HG02623 (cell line): Measurements from ENCODE around the gene CFAP141.
"Not testable (repeated sequence)": the region's sequence is repeated elsewhere in the genome, so short reads cannot be mapped to it uniquely, and the experiment has no call there.

ENCODE experiments used
- ATAC-seq: cut with Tn5 transposase; IDR thresholded peaks from one replicate; pipeline ENCODE4 v1.9.1; 2021; ENCODE audit warnings: moderate library complexity; ENCODE audit not compliant: unreplicated experiment

CFAP141 gene

GRCh38 chr1:154206196-154206595 is at the start of gene CFAP141:
Gene CFAP141 (minus strand): TSS chr1:154206333. CDS start chr1:154206307, 26 bp downstream.
- ATAC-seq, result no peak

- ATAC-seq, result no peak
These were observed 47.5 kb upstream of the CFAP141 start for GRCh38 chr1:154253671-154254070.

GRCh38 chr1:154241703-154242351 is 35.7 kb upstream of the CFAP141 start:
- no peak for ATAC-seq

GRCh38 chr1:154240294-154240833 is 34.2 kb upstream of the CFAP141 start:
- ATAC-seq, result no peak

- no peak for ATAC-seq
These were observed 33.4 kb upstream of the CFAP141 start for GRCh38 chr1:154239491-154239890.

GRCh38 chr1:154237880-154238506 is 31.9 kb upstream of the CFAP141 start:
- ATAC-seq, result no peak

- ATAC-seq, result no peak
These were observed 31.3 kb upstream of the CFAP141 start for GRCh38 chr1:154237435-154237834.

GRCh38 chr1:154236855-154237254 is 30.7 kb upstream of the CFAP141 start:
- ATAC-seq, result no peak

GRCh38 chr1:154233127-154233526 is 27.0 kb upstream of the CFAP141 start:
- not testable (repeated sequence) for ATAC-seq

- not testable (repeated sequence) for ATAC-seq
These were observed 25.0 kb upstream of the CFAP141 start for GRCh38 chr1:154231112-154231511.

- ATAC-seq, result no peak
These were observed 19.2 kb upstream of the CFAP141 start for GRCh38 chr1:154225370-154225769.

- ATAC-seq, result no peak
These were observed 17.5 kb upstream of the CFAP141 start for GRCh38 chr1:154223621-154224020.

GRCh38 chr1:154222918-154223317 is 16.8 kb upstream of the CFAP141 start:
- ATAC-seq, result no peak

GRCh38 chr1:154222518-154222917 is 16.4 kb upstream of the CFAP141 start:
- no peak for ATAC-seq

- no peak for ATAC-seq
These were observed 15.3 kb upstream of the CFAP141 start for GRCh38 chr1:154221278-154222001.

GRCh38 chr1:154220970-154221277 is 14.8 kb upstream of the CFAP141 start:
- no peak for ATAC-seq

GRCh38 chr1:154220071-154220969 is 14.2 kb upstream of the CFAP141 start, which contains the start of gene UBAP2L:
Gene UBAP2L (plus strand): TSS chr1:154220955. CDS start chr1:154225124, 4,169 bp downstream.
- peak; percentile 88 for ATAC-seq

- ATAC-seq, result no peak
These were observed 13.4 kb upstream of the CFAP141 start for GRCh38 chr1:154219541-154219940.

GRCh38 chr1:154218545-154218944 is 12.4 kb upstream of the CFAP141 start:
- ATAC-seq, result no peak

- ATAC-seq, result no peak
These were observed 7.1 kb upstream of the CFAP141 start for GRCh38 chr1:154213274-154213673.

- no peak for ATAC-seq
These were observed 6.0 kb upstream of the CFAP141 start for GRCh38 chr1:154212083-154212482.
